VCaP (cell line): ENCODE data around the gene NME3.

Source experiments
- H3K27ac ChIP-seq: fragments of 450-650 bp; 2 replicates; pipeline ENCODE4 v1.5.1; 2017
- CTCF ChIP-seq: fragments of 450-650 bp; conservative IDR thresholded peaks from 2 replicates; pipeline ENCODE4 v1.5.1; 2017; ENCODE audit warnings: mild to moderate bottlenecking, moderate library complexity

The NME3 gene

DNA sequence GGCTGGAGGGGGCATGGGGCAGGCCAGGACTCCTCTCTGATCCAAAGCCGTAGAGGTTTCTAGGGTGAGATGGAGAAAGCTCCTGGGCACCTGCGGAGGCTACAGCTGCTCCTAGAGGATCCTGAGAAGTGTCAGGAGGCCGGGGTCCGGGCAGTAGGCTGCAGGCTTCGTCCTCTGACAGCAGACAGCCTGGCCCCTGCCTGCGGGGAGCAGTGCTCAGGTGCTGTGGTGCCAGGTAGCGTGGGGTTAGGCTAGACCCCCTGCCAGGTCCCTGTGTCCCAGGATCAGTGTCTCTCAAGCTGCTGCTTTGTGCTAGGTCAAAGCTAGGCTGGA lies 3.1 kb upstream of the NME3 start:
- H3K27ac ChIP-seq = peak overlapping the region; percentile 88
- TF ChIP-seq CTCF = no peak

- peak; percentile 51 for TF ChIP-seq CTCF
- peak overlapping the region; percentile 88 for H3K27ac ChIP-seq
Observed at GRCh38 chr16:1773703-1774447, 2.5 kb upstream of the NME3 start.

GRCh38 chr16:1772908-1773702 lies 1.8 kb upstream of the NME3 start, which contains the start of gene MRPS34:
TSS of gene MRPS34 (minus strand) at chr16:1773134. CDS start at chr16:1773119, 15 bp downstream.
- TF ChIP-seq CTCF = peak; percentile 84
- H3K27ac ChIP-seq = peak within 1 kb of the TSS; percentile 88

- no peak for TF ChIP-seq CTCF
- peak within 1 kb of the TSS; percentile 88 for H3K27ac ChIP-seq
Observed at GRCh38 chr16:1772362-1772907, 1.1 kb upstream of the NME3 start, which contains the start of gene EME2. TSS of gene EME2 (plus strand) at chr16:1772810. CDS start at chr16:1773228, 418 bp downstream.

GRCh38 chr16:1771864-1772361 lies 570 bp upstream of the NME3 start:
- TF ChIP-seq CTCF = no peak
- H3K27ac ChIP-seq = peak overlapping the region; percentile 88

- no peak for TF ChIP-seq CTCF
- H3K27ac ChIP-seq = peak overlapping the region; percentile 88
Observed at GRCh38 chr16:1770328-1771187, 785 bp downstream of the NME3 start.
